ENCODE results near the gene CASQ1.

The CASQ1 gene

GRCh38 chr1:160197231-160197630 is 6.9 kb downstream of the CASQ1 start:
- TF ChIP-seq ZBTB7A (IDR thresholded peaks at IDR 0.05; ENCODE audit: low read depth) (no peak), CREB1 (IDR thresholded peaks at IDR 0.05; ENCODE audit: low read depth) (no peak), FOXM1 (IDR thresholded peaks at IDR 0.05; ENCODE audit: borderline replicate concordance, low read depth) (no peak)

GRCh38 chr1:160200786-160201185 is 10.4 kb downstream of the CASQ1 start:
- TF ChIP-seq CREB1 (IDR thresholded peaks at IDR 0.05; ENCODE audit: low read depth) (no peak), YY1 (IDR thresholded peaks at IDR 0.05; ENCODE audit: low read depth) (no peak), RAD21 (IDR thresholded peaks at IDR 0.05; ENCODE audit: low read depth) (no peak), EGR1 (IDR thresholded peaks at IDR 0.05) (no peak), EP300 (IDR thresholded peaks at IDR 0.05; ENCODE audit: borderline replicate concordance) (no peak), NFIC (IDR thresholded peaks at IDR 0.05) (no peak), CEBPB (IDR thresholded peaks at IDR 0.05) (no peak), ZBTB7A (IDR thresholded peaks at IDR 0.05; ENCODE audit: low read depth) (no peak), MAX (IDR thresholded peaks at IDR 0.05) (no peak), TEAD4 (IDR thresholded peaks at IDR 0.05) (no peak), TCF12 (IDR thresholded peaks at IDR 0.05; ENCODE audit: low read depth) (no peak)

GRCh38 chr1:160204526-160205241 is 14.3 kb downstream of the CASQ1 start:
- TF ChIP-seq ZBTB7A (IDR thresholded peaks at IDR 0.05; ENCODE audit: low read depth) = no peak; the same call in 1 of the 2 replicates
- no peak for TF ChIP-seq NFIC (IDR thresholded peaks at IDR 0.05)
- 0 out of 2 replicates have a peak, but pooled peaks have one; percentile 26 for TF ChIP-seq TAF1 (IDR thresholded peaks at IDR 0.05; ENCODE audit: low read depth)
- no peak for TF ChIP-seq REST (IDR thresholded peaks at IDR 0.05; ENCODE audit: low read depth)
- TF ChIP-seq MAX (IDR thresholded peaks at IDR 0.05) = no peak
- no peak for TF ChIP-seq CREB1 (IDR thresholded peaks at IDR 0.05; ENCODE audit: low read depth)
- TF ChIP-seq RAD21 (IDR thresholded peaks at IDR 0.05; ENCODE audit: low read depth) = no peak

- TF ChIP-seq EP300 (IDR thresholded peaks at IDR 0.05; ENCODE audit: borderline replicate concordance) = peak; percentile 52
- no peak for TF ChIP-seq USF1 (IDR thresholded peaks at IDR 0.05)
- TF ChIP-seq YY1 (IDR thresholded peaks at IDR 0.05; ENCODE audit: low read depth) = 0 out of 2 replicates have a peak, but pooled peaks have one; percentile 38
- peak; percentile 18; the same call in 1 of the 2 replicates for TF ChIP-seq TAF1 (IDR thresholded peaks at IDR 0.05; ENCODE audit: low read depth)
- TF ChIP-seq NFIC (IDR thresholded peaks at IDR 0.05) = no peak
- no peak for TF ChIP-seq TEAD4 (IDR thresholded peaks at IDR 0.05)
- TF ChIP-seq MAX (IDR thresholded peaks at IDR 0.05) = peak; percentile 60
- no peak for TF ChIP-seq REST (IDR thresholded peaks at IDR 0.05; ENCODE audit: low read depth)
- TF ChIP-seq RAD21 (IDR thresholded peaks at IDR 0.05; ENCODE audit: low read depth) = no peak
- no peak for TF ChIP-seq CEBPB (IDR thresholded peaks at IDR 0.05)
- no peak for TF ChIP-seq TCF12 (IDR thresholded peaks at IDR 0.05; ENCODE audit: low read depth)
- no peak for TF ChIP-seq CREB1 (IDR thresholded peaks at IDR 0.05; ENCODE audit: low read depth)
- TF ChIP-seq ZBTB7A (IDR thresholded peaks at IDR 0.05; ENCODE audit: low read depth) = peak; percentile 68; the same call in 1 of the 2 replicates
- TF ChIP-seq EGR1 (IDR thresholded peaks at IDR 0.05) = no peak
- TF ChIP-seq FOXM1 (IDR thresholded peaks at IDR 0.05; ENCODE audit: borderline replicate concordance, low read depth) = no peak
Observed at GRCh38 chr1:160205242-160206035, 15.1 kb downstream of the CASQ1 start, which contains the start of gene PEA15. TSS of gene PEA15 (plus strand) at chr1:160205384. CDS start at chr1:160211545, 6,161 bp downstream.

- TF ChIP-seq USF1 (IDR thresholded peaks at IDR 0.05) = 0 out of 2 replicates have a peak, but pooled peaks have one; percentile 21
- no peak for TF ChIP-seq TCF12 (IDR thresholded peaks at IDR 0.05; ENCODE audit: low read depth)
Observed at GRCh38 chr1:160206036-160206389, 15.6 kb downstream of the CASQ1 start.
